IPS-18c (cell line): Measurements from ENCODE around the gene RBM33.
A peak's percentile ranks its signal among the peaks of the same experiment; 100 is the strongest.

Experiments
- H3K4me3 ChIP-seq: 2 replicates; pipeline ENCODE4 v1.7.0; 2013; ENCODE audit warnings: low read depth, mild to moderate bottlenecking, low read length, moderate library complexity; ENCODE audit not compliant: insufficient read depth
- H3K9me3 ChIP-seq: one replicate; pipeline ENCODE4 v1.6.1; 2013; ENCODE audit warnings: mild to moderate bottlenecking, low read length, moderate library complexity; ENCODE audit not compliant: control insufficient read depth, insufficient read depth

RBM33 gene

DNA sequence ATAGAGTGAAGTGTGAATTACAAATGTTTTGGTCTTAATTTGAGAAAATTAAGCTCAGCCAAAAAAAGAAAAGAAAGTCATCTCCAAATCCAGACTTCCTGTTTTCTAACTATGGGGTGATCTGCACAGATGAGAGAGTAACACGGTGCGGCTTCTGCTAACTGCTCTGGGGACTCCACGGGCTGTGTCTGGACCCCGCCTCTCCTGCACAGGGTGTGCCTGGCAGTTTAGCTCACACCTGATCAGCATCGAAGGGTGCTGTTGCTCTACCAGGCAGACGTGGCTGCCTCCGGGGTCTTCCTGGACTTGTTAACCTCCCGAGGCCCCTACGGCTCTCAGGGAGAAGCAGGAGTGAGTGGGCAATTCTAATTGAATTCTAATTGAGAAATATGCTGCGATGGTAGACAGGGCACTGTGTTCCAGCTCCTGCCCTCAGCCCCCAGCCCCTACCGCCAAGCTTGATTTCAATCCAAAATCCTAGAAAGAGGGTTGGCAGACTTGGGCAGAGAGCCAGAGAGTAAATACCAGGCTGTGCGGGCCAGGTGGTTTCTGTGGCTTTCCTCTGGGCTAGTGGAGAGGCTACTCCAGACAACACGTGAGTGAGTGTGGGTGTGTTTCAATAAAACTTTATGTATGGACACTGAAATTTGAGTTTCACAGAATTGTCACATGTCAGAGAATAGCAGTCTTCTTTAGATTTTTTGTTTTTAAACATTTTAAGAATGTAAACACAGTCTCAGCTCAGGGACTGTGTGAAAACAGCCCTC, 154.4 kb downstream of the RBM33 start:
- Histone ChIP-seq H3K9me3 (peaks cover 2% of the 10 kb centered on the region), H3K4me3 (no peak overlapping the region)

DNA sequence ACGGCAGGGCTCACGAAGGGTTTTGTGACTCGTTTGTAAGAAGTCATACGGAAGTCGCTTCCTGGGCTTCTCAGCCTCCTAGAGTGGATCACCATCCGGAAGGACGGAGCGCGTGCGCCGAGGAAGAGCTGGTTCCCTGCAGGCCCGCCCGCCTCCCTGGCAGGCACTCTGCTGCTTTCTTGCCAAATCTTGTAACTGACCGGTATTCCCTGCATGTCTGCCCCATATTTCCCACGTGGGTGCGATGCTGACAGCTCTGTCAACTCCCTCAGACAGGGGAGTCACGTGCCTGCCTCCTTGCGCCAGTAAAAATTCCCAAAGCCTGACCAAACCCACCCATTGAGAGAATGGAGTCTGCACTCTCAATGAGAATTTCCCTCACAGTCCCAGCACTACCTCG, 155.1 kb downstream of the RBM33 start:
- Histone ChIP-seq H3K4me3 (no peak overlapping the region), H3K9me3 (peaks cover 2% of the 10 kb centered on the region)

DNA sequence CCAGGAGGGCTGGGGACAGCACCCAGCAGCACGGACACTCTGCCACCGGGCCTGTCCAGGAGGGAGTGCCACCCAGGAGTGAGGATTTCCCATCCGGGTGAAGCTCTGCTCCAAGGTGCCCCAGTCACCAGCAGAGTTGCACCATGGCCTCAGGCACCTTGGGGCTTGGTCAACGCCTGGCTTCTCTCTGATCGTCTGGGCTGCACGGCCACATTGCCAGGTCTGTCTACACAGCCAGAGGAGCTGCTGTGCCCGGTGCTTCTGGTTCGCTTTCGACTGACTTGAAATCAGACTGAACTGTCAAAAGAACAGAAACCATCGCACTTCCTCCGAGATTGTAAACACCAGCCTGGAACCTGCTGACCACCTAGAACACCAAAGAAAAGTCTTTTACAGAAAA, 155.8 kb downstream of the RBM33 start:
- Histone ChIP-seq H3K9me3 (peaks cover 2% of the 10 kb centered on the region), H3K4me3 (no peak overlapping the region)

DNA sequence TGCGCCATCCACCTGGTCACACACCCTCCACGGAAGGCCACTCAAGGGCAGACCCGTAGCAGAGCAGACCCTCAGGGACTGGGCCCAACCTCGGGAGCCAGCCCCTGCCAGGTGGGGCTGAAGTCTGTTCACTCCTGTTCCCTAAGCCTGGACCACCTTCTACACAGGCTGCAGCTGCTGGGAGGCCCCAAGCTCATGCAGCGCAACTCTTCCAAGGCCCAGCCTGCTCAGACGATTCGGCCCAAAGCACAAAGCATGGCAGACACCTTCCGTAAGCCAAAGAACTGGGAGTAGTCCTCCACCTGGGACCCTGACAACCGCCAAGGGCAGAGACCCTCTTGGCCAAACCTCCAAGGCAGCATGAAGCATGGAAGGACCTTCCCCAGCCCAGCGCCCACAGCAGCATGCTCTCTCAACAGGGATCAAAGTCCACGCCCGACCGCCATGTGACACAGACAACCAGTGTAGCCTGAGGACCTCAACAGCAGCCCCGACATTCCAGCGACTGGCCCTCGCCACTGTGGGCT, 156.3 kb downstream of the RBM33 start:
- Histone ChIP-seq H3K4me3 (no peak overlapping the region), H3K9me3 (peaks cover 2% of the 10 kb centered on the region)

DNA sequence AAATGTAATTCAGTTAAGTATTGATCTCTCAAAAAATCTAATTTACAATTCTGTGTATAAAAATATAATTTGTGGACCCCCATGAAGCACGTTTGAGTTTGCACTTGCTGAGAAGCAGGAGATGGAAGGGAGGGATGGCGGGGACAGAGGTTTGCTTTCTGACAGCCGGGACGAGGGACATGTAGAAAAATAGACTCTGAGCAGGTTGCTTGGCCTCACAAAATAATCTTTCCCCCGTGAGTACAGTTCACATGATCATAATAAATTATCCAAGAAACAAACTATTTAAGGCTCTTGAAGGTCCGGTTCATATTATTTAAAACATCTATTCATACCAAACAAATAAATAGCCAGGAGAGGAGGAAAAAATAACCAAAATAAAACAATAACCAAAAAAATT, 157.8 kb downstream of the RBM33 start:
- peaks cover 2% of the 10 kb centered on the region for H3K9me3 ChIP-seq
- no peak overlapping the region for H3K4me3 ChIP-seq

DNA sequence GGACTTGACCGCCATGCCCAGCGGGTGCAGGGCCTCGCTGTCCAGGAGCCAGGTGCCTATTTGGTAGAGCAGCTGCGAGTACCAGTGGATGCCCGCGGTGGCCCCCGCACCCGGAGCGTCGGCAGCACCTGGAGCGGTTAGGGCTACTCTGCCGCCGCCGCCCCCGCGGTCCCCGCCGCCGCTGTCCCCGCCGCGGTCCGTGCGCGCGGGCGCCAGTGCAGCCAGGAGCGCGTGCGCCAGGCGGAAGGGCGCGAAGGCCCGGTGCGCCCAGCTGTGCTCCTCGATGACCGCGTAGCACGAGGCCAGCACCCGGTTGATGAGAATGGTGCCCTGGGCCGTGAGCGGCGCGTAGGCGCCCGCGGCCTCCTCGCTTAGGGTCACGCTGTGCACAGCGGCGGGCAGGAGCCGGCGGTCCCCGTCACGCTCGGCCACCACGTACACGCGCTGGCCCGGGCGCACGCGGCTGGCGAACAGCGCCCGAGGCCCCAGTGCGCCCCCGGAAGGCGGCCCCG, 158.5 kb downstream of the RBM33 start:
- Histone ChIP-seq H3K9me3 (peaks cover 2% of the 10 kb centered on the region), H3K4me3 (peak overlapping the region; percentile 44; the same call in 1 of the 2 replicates)

DNA sequence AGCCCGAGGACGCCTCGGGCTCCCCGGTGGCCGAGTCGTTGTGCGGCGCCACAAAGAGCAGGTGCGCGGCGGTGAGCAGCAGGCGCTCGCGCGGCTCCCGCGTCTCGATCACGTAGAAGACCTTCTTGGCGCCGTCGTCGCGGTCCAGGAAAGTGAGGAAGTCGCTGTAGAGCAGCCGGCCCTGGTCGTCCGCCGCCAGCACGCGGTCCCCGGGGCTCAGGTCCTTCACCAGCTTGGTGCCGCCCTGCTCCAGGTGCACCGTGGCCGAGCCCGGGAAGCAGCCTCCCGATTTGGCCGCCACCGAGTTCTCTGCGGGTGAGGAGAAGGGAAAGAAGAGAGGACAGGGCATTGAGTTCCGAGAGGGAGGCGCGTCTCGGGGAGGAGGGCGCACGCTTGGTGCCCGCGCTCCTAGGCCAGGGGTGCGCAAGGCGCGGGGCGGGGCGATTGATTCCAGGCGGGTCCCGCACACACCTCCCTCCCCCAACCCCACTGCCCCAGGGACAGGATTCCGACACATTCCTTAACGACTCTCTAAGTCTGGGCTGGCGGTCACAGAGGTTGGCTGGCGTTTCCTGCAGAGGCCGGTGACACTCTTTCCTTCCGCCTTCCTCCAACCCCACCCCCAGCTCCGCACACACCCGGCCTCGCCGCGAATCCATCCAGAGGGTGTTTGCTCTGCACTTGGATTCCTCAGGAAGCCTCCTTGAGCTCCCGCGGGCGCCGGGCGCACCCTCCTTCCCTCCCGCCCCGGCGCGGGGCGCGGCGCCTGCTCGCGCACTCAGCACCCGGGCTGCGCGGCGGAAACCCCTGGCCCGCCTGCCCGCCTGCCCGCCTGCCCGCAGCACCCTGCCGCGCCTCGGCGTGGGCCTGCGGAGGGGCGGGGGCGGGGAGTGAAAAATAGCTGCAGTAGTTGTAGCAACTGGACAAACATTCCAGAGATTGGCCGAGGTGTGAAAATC, 159.2 kb downstream of the RBM33 start:
- Histone ChIP-seq H3K9me3 (peaks cover 2% of the 10 kb centered on the region), H3K4me3 (peak overlapping the region; percentile 44)

DNA sequence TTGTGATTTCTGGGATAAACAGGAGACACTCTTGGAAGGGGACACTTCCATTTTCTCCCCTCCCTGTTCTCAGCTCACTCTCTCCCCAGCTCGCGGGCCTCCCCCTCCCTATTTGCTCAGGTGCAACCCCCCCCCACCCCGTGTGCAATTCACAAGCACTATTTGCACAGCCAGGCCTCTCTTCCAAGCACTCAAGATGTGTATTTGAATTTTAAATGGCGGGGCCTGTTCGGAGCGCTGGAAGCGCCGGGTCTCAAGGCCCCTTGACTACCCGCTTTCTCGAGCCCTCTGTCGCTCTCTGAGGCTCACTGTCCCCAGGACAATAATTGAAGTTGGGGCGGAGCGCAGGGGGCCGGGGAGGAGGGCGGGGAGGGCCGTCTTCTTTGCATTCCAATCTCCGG, 160.0 kb downstream of the RBM33 start:
- peaks cover 2% of the 10 kb centered on the region for H3K9me3 ChIP-seq
- no peak overlapping the region; the same call in 1 of the 2 replicates for H3K4me3 ChIP-seq

DNA sequence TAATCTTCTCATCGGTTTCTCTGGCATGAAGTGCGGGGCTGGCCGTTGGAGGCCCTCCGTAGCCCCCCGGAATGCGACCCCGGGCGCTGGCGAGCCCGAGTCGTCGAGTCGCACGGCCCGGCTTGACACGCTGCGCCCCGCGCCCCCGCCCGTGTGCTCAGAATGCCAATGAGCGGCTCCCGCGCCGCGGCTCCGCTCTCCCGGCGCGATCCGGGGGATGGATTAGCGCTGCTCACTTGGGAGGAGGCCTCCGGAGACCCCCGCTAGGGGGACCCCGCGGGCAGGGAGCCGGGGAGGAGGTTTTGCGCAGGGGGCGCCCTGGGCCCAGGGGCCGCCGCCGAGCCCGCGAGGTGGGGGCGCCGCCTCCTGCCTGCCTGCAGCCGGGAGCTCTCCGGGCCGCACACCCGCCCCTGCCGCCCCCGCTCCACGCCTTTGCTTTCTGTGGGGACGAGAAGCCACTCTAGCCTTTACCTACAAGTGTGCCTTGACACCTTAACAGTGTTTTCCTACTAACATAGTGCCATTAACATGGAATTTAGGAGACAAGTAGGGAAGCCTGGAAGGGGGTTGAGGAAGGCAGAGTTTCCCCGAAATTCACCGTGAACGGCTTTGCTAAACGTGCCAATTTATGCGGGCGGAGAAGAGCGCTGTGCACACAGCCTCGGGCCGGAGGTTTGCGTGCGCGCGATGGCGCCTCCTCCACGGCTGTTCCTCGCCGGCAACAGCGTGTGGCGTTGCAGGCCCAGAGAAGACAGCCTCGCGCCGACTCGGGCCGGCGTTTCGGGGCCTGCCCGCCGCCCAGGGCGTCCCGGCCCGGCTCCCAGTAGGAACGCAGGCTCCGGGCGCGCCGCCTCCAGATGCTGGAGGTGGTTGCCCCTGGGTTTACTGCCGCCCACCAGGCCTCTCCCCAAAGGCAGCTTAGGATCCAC, 160.7 kb downstream of the RBM33 start:
- H3K9me3 ChIP-seq = peaks cover 2% of the 10 kb centered on the region
- H3K4me3 ChIP-seq = peak overlapping the region; percentile 44

DNA sequence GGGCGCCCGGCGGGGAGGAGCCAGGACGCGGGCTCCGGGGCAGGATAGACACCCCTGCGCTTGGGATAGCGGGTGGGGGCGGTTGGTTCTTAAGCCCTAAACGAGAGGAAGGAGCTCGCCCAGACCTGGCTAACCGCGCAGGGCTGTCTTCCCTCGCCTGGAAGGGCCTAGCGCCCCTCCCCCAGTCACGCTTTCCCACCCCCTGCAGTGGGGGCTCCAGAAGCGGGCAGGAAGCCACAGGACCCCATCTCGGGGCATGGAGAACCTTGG, 161.3 kb downstream of the RBM33 start:
- peak overlapping the region; percentile 44 for H3K4me3 ChIP-seq

DNA sequence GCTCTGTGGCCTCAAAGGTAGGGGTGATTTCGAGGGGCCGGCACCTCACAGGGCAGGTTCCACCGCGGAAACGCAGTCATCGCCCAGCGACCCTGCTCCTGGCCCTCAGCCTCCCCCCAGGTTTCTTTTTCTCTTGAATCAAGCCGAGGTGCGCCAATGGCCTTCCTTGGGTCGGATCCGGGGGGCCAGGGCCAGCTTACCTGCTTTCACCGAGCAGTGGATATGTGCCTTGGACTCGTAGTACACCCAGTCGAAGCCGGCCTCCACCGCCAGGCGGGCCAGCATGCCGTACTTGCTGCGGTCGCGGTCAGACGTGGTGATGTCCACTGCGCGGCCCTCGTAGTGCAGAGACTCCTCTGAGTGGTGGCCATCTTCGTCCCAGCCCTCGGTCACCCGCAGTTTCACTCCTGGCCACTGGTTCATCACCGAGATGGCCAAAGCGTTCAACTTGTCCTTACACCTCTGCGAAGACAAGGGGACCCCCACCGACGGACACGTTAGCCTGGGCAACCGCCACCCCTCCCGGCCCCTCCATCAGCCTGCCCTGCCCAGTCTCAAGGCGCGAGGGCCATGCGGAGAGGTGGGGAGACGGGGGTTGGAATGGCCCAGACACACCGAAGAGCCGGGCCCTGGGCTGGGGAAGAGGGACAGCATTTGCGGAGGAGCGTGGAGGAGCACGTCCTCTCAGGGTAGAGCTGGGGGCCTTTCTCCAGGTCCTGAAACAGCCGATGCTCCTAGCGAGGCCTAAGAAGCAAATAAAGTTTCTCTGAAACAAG, 161.8 kb downstream of the RBM33 start:
- H3K9me3 ChIP-seq = peaks cover 2% of the 10 kb centered on the region
- H3K4me3 ChIP-seq = peak overlapping the region; percentile 44

More for the DNA sequence above, 161.3 kb downstream of the RBM33 start:
- H3K9me3 ChIP-seq = peaks cover 2% of the 10 kb centered on the region

DNA sequence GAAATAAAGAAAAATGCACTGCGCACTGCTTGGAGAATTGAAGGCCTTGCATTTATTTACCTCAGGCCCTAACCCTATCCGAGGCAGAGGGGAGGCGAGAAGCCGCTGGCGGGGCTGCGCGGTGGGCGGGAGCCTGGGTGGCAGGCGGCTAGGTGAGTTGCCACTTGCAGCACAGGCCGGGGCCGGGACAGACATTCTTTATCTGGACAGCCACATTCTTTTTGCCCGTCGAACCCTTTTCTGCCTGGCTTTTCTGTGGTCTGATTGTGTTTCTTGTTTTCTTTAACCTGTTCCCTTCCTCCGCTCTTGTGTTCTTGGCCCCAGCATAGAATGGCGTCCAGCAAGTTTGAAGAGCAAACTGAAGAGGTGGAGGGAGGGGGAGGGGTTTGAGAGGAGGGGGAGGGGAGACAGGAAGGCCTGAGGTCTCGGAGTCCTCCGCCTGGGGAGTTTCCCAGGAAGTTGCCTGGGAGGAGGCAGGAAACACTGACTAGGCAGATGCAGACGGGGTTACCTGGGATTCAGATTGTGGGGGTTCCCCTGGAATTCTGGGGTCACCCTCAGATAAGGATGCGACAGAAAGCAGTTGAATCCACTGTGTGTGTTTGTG, 162.7 kb downstream of the RBM33 start:
- H3K9me3 ChIP-seq = peaks cover 2% of the 10 kb centered on the region
- H3K4me3 ChIP-seq = peak overlapping the region; percentile 49; the same call in 1 of the 2 replicates

DNA sequence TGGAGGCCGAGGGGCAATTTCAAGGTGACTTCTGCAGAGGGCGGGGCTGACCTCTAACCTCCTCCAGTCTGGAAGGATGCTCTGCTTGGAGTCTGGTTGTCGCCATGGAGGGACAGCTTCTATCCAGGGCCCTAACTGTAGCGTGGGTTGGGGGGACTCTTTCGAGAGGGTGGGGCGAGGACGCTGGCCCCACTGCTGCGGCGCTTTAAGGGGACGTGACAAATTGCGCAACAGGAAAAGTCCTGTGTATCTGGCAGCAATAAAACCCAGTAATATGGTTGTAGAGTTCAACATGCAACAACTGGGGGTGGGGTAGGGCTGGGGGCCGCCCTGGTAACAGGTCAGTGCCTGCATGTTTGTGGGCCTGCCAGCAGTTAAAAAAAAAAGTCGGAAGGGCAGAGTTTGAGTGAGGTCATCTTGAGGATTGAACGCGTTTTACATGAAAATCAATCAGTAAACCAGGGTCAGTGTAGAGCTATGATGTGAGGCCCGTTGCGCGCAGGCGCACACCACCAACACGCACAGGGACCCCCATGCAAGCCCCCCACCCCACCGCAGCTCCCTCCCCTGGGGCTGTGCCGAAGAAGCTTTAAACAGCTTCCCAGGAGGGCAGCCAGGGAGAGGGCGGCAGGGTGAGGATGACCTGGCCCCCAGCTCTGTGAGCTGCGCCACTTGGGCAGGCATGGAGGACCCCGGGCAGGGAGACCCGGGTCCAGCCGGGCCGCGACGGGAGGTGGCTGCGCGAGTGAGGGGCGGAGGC, 163.5 kb downstream of the RBM33 start:
- Histone ChIP-seq H3K4me3 (peak overlapping the region; percentile 49), H3K9me3 (peaks cover 2% of the 10 kb centered on the region)

DNA sequence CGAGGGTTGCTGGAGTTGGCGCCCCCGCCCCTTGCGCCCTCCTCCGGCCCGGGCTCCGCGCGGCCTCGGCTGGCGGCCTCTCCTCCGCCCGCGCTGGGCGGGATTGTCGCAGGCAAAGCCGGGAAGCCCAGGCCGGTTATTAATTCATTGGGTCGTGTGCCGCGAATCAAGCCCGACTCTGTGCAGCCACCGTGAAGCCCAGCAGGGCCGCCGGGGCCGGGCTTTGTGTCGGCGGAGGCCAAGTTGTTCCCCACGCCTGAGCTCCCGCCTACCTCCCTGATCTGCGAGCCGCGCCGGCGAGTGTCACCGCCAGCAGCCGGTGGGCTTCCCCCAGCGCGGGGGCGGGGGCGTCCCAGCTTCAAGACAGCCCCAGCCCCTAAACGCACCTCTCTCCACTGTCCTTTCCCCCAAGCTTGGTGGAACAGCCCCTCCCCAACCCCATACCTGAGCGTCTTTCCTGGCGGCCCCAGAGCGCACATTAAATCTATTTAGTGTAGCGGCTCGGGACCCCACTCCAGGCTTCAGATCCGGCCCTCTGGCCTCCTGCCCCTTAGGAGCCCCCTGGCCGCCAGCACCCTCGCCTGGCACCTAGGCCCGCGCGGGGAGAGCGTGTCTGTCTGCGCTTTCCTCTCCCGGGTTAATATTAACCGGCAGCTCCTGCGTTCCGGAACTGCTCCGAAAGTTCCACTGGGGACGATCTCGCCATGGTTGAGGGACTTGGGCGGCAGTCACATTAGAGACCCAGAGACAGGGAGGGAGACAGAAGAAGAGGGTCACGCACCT, 164.3 kb downstream of the RBM33 start:
- H3K9me3 ChIP-seq = no peaks in the 10 kb centered on the region
- peak overlapping the region; percentile 49 for H3K4me3 ChIP-seq
